Progenitor cell of endocrine pancreas (in vitro differentiated cells): ENCODE measurements around the gene TIPIN. TPM values are rescaled to one million over a fixed set of nuclear protein-coding genes. Genes with fewer than 3 reads are reported as not detected.
"Not testable (repeated sequence)": the region's sequence is repeated elsewhere in the genome, so short reads cannot be mapped to it uniquely, and the experiment has no call there.

Source experiments
- DNase-seq: peaks from one replicate; pipeline ENCODE4 v3.0.0; 2021; ENCODE audit warnings: low spot score; ENCODE audit not compliant: unreplicated experiment
- H3K27ac Mint-ChIP-seq: 2 replicates; pipeline ENCODE4 v1.8.0; 2021; ENCODE audit warnings: mild to moderate bottlenecking, moderate library complexity, mixed read lengths
- H3K27me3 Mint-ChIP-seq: 2 replicates; pipeline ENCODE4 v1.8.0; 2021; ENCODE audit warnings: mixed read lengths
- H3K36me3 Mint-ChIP-seq: 2 replicates; pipeline ENCODE4 v1.8.0; 2022; ENCODE audit warnings: mixed read lengths; ENCODE audit not compliant: insufficient read depth
- H3K4me1 Mint-ChIP-seq: 2 replicates; pipeline ENCODE4 v1.8.0; 2021; ENCODE audit warnings: low read depth, mixed read lengths
- H3K4me3 Mint-ChIP-seq: 2 replicates; pipeline ENCODE4 v1.8.0; 2021; ENCODE audit warnings: low read depth, mild to moderate bottlenecking, moderate library complexity, mixed read lengths
- H3K9me3 Mint-ChIP-seq: 2 replicates; pipeline ENCODE4 v1.8.0; 2021; ENCODE audit warnings: low read depth, mixed read lengths
- CTCF ChIP-seq: fragments of 200-600 bp; sonication (generic); IDR thresholded peaks from one replicate; pipeline ENCODE4 v1.5.0; 2021; ENCODE audit warnings: antibody characterized with exemption, mild to moderate bottlenecking; ENCODE audit not compliant: unreplicated experiment
- total RNA-seq: library from RNA; stranded (reverse); gene quantifications from 2 replicates; pipeline ENCODE4 v1.2.1, GENCODE V29; 2021

TIPIN gene
- total RNA-seq, 1 donor from 2014 or later = 10.1 TPM

- TF ChIP-seq CTCF = no peak
- H3K36me3 Mint-ChIP-seq = peaks cover 21% of the 10 kb centered on the region
- no peak overlapping the region for H3K4me3 Mint-ChIP-seq
- no peak for DNase-seq
- no peaks in the 10 kb centered on the region for H3K27me3 Mint-ChIP-seq
- peak overlapping the region; percentile 54 for H3K27ac Mint-ChIP-seq
- H3K4me1 Mint-ChIP-seq = peaks cover 12% of the 10 kb centered on the region
- H3K9me3 Mint-ChIP-seq = no peaks in the 10 kb centered on the region
Measured at GRCh38 chr15:66306381-66306780, 50.1 kb downstream of the TIPIN start.

- peaks cover 14% of the 10 kb centered on the region for H3K36me3 Mint-ChIP-seq
- DNase-seq, H3K4me3 Mint-ChIP-seq, H3K9me3 Mint-ChIP-seq, H3K27me3 Mint-ChIP-seq, H3K27ac Mint-ChIP-seq: not testable (repeated sequence)
- peaks cover 12% of the 10 kb centered on the region for H3K4me1 Mint-ChIP-seq
Measured at GRCh38 chr15:66304425-66304824, 52.1 kb downstream of the TIPIN start.

- no peak overlapping the region for H3K27ac Mint-ChIP-seq
- H3K4me1 Mint-ChIP-seq = peaks cover 12% of the 10 kb centered on the region
- H3K9me3 Mint-ChIP-seq = no peaks in the 10 kb centered on the region
- no peaks in the 10 kb centered on the region for H3K27me3 Mint-ChIP-seq
- H3K4me3 Mint-ChIP-seq = no peak overlapping the region
- peaks cover 13% of the 10 kb centered on the region for H3K36me3 Mint-ChIP-seq
- no peak for DNase-seq
- no peak for TF ChIP-seq CTCF
Measured at GRCh38 chr15:66302489-66303278, 53.8 kb downstream of the TIPIN start.

GRCh38 chr15:66298803-66299251 is 57.7 kb downstream of the TIPIN start:
- no peak overlapping the region for H3K4me3 Mint-ChIP-seq
- no peaks in the 10 kb centered on the region for H3K27me3 Mint-ChIP-seq
- no peak for DNase-seq
- no peak overlapping the region for H3K27ac Mint-ChIP-seq
- peaks cover 23% of the 10 kb centered on the region for H3K4me1 Mint-ChIP-seq
- peaks cover 17% of the 10 kb centered on the region for H3K36me3 Mint-ChIP-seq
- H3K9me3 Mint-ChIP-seq = no peaks in the 10 kb centered on the region
- no peak for TF ChIP-seq CTCF

- H3K9me3 Mint-ChIP-seq = no peaks in the 10 kb centered on the region
- no peak for DNase-seq
- TF ChIP-seq CTCF = no peak
- H3K27me3 Mint-ChIP-seq = no peaks in the 10 kb centered on the region
- no peak overlapping the region for H3K4me3 Mint-ChIP-seq
- no peak overlapping the region for H3K27ac Mint-ChIP-seq
- peaks cover 15% of the 10 kb centered on the region for H3K36me3 Mint-ChIP-seq
- H3K4me1 Mint-ChIP-seq = peaks cover 29% of the 10 kb centered on the region
Measured at GRCh38 chr15:66296186-66296585, 60.3 kb downstream of the TIPIN start.

GRCh38 chr15:66294932-66295235 is 61.6 kb downstream of the TIPIN start:
- no peaks in the 10 kb centered on the region for H3K9me3 Mint-ChIP-seq
- TF ChIP-seq CTCF = no peak
- H3K36me3 Mint-ChIP-seq = peaks cover 11% of the 10 kb centered on the region
- H3K4me1 Mint-ChIP-seq = peaks cover 29% of the 10 kb centered on the region
- peak overlapping the region; percentile 93 for H3K27ac Mint-ChIP-seq
- H3K27me3 Mint-ChIP-seq = no peaks in the 10 kb centered on the region
- H3K4me3 Mint-ChIP-seq = peak overlapping the region; percentile 81
- no peak for DNase-seq
